Skeletal muscle tissue (tissue), 4 donors: Measurements from ENCODE around the gene ACTL10. TPM values are rescaled to one million over a fixed set of nuclear protein-coding genes. Genes with fewer than 3 reads are reported as not detected.

Experiments
- H3K27ac ChIP-seq: one replicate; pipeline ENCODE4 v1.7.0; 2013; ENCODE audit warnings: mild to moderate bottlenecking, low read depth, low read length, inconsistent platforms
- H3K27me3 ChIP-seq, 3 donors: one replicate each; pipeline ENCODE4 v1.7.0; 2013; ENCODE audit warnings: low read length in 3 of 3; ENCODE audit not compliant: control insufficient read depth in 3 of 3, insufficient read depth in 3 of 3
- H3K36me3 ChIP-seq, 3 donors: one replicate each; pipeline ENCODE4 v1.7.0; 2013; ENCODE audit warnings: low read length in 3 of 3; ENCODE audit not compliant: control insufficient read depth in 3 of 3, insufficient read depth in 3 of 3
- H3K4me1 ChIP-seq, 3 donors: one replicate each; pipeline ENCODE4 v1.7.0; 2013; ENCODE audit warnings: low read length in 3 of 3, mild to moderate bottlenecking in 3 of 3; ENCODE audit not compliant: control insufficient read depth in 3 of 3, insufficient read depth in 3 of 3
- H3K4me3 ChIP-seq, 3 donors: one replicate each; pipeline ENCODE4 v1.7.0; 2013; ENCODE audit warnings: low read length in 3 of 3
- H3K9ac ChIP-seq, 3 donors: one replicate each; pipeline ENCODE4 v1.7.0; 2013; ENCODE audit warnings: low read length in 3 of 3, mild to moderate bottlenecking in 3 of 3, moderate library complexity in 2 of 3, low read depth in 1 of 3
- H3K9me3 ChIP-seq, 3 donors: one replicate each; pipeline ENCODE4 v1.7.0; 2013; ENCODE audit warnings: low read length in 3 of 3; ENCODE audit not compliant: control insufficient read depth in 3 of 3
- total RNA-seq: library from RNA; depleted of rRNA; stranded (reverse); fragments of >200 nt; gene quantifications from one replicate; pipeline ENCODE4 v1.2.3, GENCODE V29; 2014
- donor health status: Osteomylitis.

ACTL10 gene
- total RNA-seq, 1 donor from 2014 or later, result 1.0 TPM

DNA sequence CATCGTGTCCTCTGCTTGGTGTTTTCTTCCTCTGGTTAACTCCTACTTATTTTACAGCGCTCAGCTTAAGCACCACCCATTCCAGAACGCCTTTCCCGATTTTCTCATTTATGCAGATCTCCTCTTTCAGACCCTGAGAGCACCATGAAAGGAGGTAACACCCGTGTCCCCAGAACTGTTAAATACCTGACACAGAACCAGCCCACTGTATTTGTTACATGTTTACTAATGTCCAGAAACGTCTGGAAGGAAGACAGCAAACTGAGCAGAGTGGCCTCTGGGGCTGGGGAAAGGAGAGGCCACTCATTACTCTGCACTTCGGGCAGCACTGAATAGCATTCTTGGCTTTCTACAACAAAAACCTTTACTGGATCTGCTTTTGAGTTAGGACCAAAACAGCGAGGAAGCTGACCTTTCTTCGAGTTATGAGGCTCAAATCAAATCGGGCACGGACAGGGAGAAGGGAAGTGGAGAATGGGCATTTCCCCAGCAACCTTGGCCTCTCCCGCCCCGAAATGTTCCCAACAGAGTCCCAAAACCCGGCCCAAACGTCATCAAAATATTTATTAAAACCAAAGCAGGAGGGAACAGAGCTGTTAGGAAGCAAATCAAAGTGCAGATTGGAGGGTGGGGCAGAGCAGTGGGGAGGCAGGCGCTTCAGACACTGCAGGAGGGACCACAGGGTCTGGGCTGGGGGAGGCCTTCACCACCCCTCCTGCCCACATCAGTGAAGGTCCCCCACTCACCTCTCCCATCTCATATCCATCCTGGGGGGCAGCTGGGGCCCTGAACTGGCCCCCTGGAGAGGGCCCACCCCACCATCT lies 8.6 kb downstream of the ACTL10 start:
- Histone ChIP-seq H3K4me3 (peak overlapping the region; percentile 76 to 80 (median 80)), H3K9me3 (no peaks in the 10 kb centered on the region), H3K4me1 (peaks cover 29 to 38% (median 38%) of the 10 kb centered on the region in 3 donors), H3K36me3 (peaks cover 12 to 14% (median 13%) of the 10 kb centered on the region in 3 donors), H3K27ac (peak overlapping the region; percentile 71), H3K27me3 (no peaks in the 10 kb centered on the region), H3K9ac (peak overlapping the region in 2 of 3 donors; percentile 57 to 74)

DNA sequence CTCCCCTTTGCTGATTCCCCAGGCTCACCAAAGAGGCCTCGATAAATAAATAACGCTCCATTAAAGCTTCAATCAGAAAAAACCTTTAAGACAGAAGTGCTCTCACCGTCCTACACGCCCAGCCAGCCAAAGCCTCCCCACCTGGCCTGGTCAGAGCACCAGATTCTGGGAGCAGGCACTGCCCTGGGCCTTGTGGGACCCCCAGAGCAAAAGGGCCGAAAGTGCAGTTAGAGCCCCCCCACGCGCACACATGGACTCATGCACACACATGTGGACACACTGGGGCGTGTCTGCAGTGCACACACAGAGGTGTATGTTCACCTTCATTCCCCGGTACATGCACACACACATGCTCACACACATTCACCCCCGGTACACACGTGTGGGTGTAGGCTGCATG lies 9.4 kb downstream of the ACTL10 start:
- H3K4me1 ChIP-seq, result peaks cover 29 to 38% (median 35%) of the 10 kb centered on the region in 3 donors
- no peak overlapping the region for H3K4me3 ChIP-seq
- peaks cover 7 to 8% (median 7%) of the 10 kb centered on the region in 3 donors for H3K36me3 ChIP-seq
- no peaks in the 10 kb centered on the region for H3K27me3 ChIP-seq
- peak overlapping the region in 1 of 3 donors; percentile 45 for H3K9ac ChIP-seq
- H3K9me3 ChIP-seq, result no peaks in the 10 kb centered on the region
- H3K27ac ChIP-seq, result peak overlapping the region; percentile 71

DNA sequence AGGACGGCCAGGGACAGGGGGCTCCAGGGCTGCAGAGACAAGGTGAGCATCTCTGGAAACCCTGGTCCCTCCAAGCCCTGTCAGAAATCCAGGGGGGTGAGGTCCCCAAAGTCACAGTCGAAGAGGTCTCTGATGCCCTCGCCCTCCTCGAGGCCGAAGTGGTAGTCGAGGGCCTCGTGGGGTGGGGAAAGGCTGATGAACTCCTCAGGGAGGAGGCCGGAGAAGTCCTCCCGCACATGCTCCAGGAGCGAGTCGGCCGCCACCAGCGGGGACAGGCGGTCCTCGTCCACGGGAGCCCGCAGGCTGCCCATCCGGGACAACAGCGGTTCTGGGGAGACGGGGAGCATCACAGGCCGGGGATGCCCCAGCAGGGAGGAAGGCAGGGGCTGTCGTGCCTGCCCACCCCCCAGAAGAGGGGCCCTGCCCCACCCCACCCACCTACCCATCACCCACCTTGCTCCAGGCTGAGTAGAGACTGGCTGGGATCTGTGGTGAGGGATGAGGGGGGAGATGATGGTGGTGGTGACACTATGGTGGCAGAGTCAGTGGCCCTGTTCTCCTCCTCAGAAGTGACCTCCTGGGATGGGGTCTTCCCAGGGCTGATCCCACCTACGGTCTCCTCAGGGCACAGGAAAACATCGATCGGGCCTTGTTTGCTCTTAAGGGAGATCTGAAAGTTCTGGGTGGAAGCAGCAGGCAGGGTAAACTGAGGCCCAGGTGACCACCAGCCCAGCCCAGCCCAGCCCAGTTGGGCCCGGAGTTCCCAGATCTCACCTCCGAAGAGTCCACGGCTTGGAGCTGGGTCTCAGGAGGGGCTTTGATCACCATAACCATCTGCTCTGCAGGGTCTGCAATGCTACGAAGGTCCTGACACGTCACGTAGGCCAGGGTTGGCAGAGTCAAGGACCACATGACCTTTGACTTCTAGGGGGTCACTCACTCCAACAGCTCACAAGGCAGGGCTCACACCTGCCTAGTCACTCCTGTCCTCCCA lies 10.2 kb downstream of the ACTL10 start:
- H3K9me3 ChIP-seq, result no peaks in the 10 kb centered on the region
- no peak overlapping the region for H3K27ac ChIP-seq
- no peaks in the 10 kb centered on the region for H3K27me3 ChIP-seq
- no peak overlapping the region for H3K9ac ChIP-seq
- H3K4me3 ChIP-seq, result no peak overlapping the region
- H3K4me1 ChIP-seq, result peaks cover 28 to 38% (median 32%) of the 10 kb centered on the region in 3 donors
- H3K36me3 ChIP-seq, result peaks cover under 1 to 1% (median under 1%) of the 10 kb centered on the region in 3 donors

DNA sequence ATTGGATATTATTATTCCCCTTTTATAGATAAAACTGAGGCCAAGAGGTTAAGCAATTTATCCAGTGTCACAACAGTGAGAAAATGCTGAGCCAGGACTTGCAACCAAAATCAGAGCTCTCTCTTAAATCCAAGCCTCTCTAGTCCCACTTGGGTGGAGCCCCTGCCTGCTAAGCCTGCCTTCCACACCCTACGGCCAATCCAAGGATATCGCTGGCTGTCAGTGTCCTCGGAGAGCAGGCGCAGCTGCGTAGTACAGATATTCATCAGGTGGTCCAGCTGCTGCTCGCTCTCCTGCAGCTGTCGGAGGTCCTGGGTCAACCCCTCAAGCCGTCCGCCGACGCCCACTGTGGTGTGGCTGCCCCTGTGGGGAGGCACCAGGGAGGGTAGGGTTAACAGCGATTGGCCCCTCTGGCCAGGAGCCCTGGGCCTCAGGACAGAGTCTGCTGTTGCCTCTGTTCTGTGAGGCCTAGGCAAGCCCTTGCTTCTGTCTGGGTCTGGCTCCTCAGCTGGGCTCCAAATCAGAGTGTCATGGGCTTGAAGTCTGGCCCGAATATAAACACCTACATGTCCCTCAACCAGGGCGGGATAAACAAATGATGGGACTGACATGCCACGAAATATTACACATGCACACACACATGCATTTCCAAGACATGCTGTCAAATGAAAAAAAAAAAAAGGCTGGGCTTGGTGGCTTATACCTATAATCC lies 11.4 kb downstream of the ACTL10 start:
- Histone ChIP-seq H3K27me3 (no peaks in the 10 kb centered on the region), H3K9ac (no peak overlapping the region), H3K36me3 (no peaks in the 10 kb centered on the region), H3K4me3 (peak overlapping the region in 1 of 3 donors; percentile 13), H3K4me1 (peaks cover 16 to 32% (median 22%) of the 10 kb centered on the region in 3 donors), H3K27ac (no peak overlapping the region), H3K9me3 (no peaks in the 10 kb centered on the region)

DNA sequence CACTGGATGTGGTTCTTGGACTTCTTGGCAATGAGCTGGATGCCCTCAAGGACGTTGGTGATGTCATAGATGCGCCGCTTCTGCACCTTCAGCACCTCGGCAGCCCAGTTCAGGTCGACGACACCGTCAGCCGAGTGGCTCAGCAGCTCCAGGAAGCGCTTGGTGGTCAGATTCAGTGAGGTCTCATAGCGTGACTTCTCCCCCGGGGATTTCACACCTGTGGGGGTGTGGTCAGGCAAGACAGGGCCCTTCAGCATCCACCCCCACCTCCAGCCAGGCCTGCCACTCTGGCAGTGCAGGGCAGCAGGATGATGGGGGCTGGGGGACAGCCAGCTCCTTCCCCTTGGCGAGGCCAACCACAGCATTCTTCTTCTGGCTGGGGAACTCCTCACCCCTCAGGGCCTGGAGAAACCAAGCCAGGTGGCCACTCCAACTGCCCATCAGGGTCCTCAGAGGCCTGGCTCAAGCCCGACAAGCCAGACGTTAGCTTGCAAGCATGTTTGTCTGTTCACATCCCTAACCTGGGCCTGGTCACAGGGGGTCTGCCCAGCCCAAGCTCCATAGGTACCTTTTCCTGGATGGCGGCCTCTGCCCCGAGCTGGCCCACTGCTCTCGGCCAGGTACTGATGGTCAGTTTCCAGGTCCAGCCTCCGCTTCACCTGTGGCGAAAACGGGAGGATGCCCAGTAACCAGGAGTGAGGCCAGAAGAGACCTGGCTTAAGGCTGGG lies 13.2 kb downstream of the ACTL10 start:
- Histone ChIP-seq H3K4me1 (peaks cover 5 to 27% (median 15%) of the 10 kb centered on the region in 3 donors), H3K4me3 (no peak overlapping the region), H3K27ac (no peak overlapping the region), H3K9me3 (no peaks in the 10 kb centered on the region), H3K27me3 (no peaks in the 10 kb centered on the region), H3K36me3 (no peaks in the 10 kb centered on the region), H3K9ac (no peak overlapping the region)

DNA sequence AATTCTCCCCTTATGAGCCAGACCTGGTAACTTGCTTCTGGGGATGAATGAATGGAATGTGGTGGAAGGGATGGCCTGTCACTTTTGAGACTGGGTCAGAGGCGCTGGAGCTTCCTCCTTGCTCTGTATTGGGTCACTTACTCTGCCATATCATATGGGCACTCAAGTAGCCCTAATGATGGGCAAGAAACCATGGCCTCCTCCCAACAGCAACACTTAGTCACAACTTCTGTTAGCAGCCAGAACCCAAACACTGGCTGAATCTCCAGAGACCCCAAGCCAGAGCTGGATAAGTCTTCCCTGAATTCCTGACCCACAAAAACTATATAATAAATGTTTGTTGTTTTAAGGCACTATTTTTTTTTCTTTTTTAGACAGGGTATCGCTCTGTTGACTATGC lies 13.9 kb downstream of the ACTL10 start:
- Histone ChIP-seq H3K9me3 (no peaks in the 10 kb centered on the region), H3K27ac (no peak overlapping the region), H3K9ac (no peak overlapping the region), H3K4me3 (no peak overlapping the region), H3K27me3 (no peaks in the 10 kb centered on the region), H3K36me3 (no peaks in the 10 kb centered on the region), H3K4me1 (peaks cover 10 to 27% (median 17%) of the 10 kb centered on the region in 3 donors)

DNA sequence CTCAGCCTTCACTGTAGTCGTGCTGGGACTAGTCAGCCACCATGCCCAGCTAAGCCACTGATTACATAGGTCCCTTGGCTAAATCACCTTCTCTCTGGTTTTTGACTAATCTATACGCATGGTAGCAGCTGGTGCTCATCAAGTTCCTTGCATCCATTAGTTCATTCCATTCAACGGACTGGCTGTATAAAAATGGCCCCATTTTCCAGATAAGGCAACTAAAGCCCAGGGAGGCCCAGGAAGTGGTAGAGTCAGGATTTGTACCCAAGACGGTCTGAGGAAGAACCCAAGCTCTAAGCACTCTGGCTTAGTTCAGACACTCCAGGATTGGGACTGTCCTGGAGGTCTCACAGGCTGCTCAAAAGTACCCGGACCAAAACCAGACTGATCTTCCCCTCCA lies 14.5 kb downstream of the ACTL10 start:
- Histone ChIP-seq H3K27ac (no peak overlapping the region), H3K9me3 (no peaks in the 10 kb centered on the region), H3K27me3 (no peaks in the 10 kb centered on the region), H3K9ac (no peak overlapping the region), H3K4me1 (peaks cover 7 to 23% (median 12%) of the 10 kb centered on the region in 3 donors), H3K4me3 (no peak overlapping the region), H3K36me3 (no peaks in the 10 kb centered on the region)

DNA sequence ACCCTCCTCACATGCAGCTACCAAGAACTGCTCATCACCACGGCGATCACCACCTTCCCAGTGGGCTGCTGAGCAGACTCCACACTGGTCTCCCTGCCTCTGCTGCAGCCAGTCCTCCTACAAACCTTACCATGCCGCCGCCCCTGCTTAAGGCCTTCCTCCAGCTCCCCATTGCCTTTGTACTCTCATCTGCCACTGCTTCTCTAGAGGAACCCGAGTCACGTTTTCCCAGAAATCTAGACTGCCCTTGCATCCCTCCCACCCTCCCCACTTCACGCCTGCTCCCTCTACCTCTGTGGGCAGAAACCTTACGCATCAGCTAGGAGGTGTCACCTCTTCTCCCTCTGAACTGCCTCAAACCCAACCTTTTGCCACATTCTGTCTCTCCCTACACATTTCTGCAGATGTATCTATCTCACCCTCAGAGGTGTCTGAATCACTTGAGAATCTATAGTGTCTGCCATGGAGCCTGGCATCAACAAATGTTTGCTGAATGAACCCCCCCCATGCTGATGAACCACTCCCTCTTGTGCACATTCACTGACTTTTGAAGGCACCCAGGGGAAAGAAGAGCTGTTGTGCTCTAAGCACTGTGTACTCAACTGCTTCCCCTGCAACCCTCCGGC lies 15.1 kb downstream of the ACTL10 start:
- Histone ChIP-seq H3K4me1 (peaks cover 10 to 26% (median 16%) of the 10 kb centered on the region in 3 donors), H3K27me3 (no peaks in the 10 kb centered on the region), H3K27ac (no peak overlapping the region), H3K4me3 (no peak overlapping the region), H3K9me3 (no peaks in the 10 kb centered on the region), H3K9ac (no peak overlapping the region), H3K36me3 (no peaks in the 10 kb centered on the region)
